ENCODE results near the gene SNRPE. TPM values are rescaled to one million over a fixed set of nuclear protein-coding genes. Genes with fewer than 3 reads are reported as not detected.

SNRPE gene
- total RNA-seq: 46.5 and 55.3 TPM in 2 replicates

DNA sequence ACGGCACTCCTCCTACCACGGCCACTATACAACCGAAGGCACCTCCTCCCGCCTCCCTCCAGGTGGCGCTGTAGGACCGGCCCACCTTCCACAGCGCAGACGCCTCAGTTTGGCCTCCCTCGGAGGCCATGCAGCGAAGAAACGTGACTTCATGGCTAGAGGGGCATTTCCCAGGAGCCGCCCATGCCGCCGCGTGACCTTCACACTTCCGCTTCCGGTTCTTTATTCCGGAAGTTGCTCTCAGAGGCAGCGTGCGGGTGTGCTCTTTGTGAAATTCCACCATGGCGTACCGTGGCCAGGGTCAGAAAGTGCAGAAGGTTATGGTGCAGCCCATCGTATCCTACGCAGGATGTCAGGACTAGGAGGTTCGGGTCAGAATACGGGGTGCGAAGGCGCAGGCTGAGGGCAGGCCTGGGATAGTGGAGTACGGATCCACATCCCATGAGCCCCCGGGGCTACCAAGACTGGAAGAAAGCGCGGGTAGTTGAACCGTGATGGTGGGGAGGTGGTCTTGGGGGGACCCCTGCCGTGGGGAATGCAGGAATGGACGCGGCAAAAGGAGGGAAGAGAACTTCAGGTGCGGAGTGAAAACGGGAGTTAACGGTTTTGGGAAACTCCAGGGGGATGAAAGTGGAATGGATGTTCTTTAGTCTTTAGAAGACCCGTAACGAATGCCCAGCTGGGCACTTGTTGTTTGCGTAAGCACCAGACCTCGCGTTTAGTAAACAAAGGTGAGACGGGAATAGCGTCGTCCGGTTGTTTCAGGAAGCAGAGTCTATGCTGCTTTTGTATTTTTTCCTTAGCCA, at the start of gene SNRPE:
SNRPE (plus strand) TSS at position 221 of the 806 bp plus-strand sequence; CDS start at position 282, 61 bp downstream.

Other genes with a start within 250 kb of the SNRPE start
- 77.1 and 146 TPM in 2 replicates for gene ATP2B4, start 234.8 kb upstream of the SNRPE start, total RNA-seq
- not detected in 2 replicates for gene LAX1, start 96.4 kb upstream of the SNRPE start, total RNA-seq
- 6.7 and 7.5 TPM in 2 replicates for gene ZBED6, start 66.0 kb upstream of the SNRPE start, total RNA-seq
- gene ZC3H11A, start 66.0 kb upstream of the SNRPE start, total RNA-seq: 67.3 and 80.0 TPM in 2 replicates
- gene SOX13, start 211.5 kb downstream of the SNRPE start, total RNA-seq: 2.2 and 2.8 TPM in 2 replicates